Activated T-helper 1 cell treated with anti-CD3 and anti-CD28 coated beads, Interleukin-2, amount 50 U/mL, for 16 hours (primary cell): Measurements from ENCODE around the gene NMUR1.
"Not testable (repeated sequence)": the region's sequence is repeated elsewhere in the genome, so short reads cannot be mapped to it uniquely, and the experiment has no call there.

Experiments used
- DNase-seq, 2 donors: peaks; one replicate each; pipeline ENCODE4 v3.0.0-alpha.2; 2020; ENCODE audit warnings: low read depth in 1 of 2, low spot score in 1 of 2

NMUR1 gene

DNA sequence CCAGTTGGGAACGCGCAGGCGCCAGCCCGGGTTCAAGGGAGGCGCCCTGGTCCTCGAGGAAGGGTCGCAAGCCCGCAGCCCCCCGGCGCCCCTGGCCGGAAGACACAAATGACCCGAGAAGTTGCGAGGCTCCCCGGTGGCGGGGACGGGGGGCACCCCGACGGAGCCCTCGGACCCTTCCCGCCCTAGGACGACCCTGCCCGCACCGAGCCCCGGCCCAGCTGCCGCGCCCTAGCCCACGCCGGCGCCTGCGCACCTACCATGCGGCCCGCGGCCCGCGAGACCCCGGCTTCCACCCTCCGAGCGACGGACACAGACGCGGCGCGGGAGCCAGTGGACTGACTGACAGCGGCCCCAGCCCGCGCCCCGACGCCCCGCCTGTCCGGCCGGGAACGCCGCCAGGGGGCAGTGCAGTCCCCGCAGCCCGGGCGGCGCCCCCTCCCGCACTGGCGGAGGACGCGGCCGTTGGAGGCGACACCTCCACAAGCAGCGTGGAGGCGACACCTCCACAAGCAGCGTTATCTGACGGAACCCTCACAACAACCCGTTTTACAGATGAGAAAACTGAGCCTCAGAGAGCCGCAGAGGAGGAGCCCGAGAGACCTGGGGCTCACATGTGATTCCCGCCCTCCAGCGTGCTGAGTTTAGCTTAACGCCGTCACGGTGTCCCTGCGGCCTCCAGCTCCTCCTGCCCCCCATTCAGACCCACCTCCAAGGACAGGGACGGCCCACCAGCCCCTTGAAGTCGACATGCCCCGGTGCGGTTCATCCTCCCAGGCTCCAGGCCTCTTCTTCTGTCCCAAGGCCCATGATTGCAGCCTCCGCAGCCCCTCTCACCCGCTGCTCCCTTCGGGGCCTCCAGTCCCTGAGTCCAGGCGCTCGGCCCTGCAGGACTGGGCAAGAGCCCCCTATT is at the start of gene NMUR1:
Gene NMUR1, minus strand, starts transcription at position 347 of the 913 bp plus-strand sequence. Its CDS starts 84 bp downstream, at position 263.
- peak; percentile 46 to 63 for DNase-seq

DNA sequence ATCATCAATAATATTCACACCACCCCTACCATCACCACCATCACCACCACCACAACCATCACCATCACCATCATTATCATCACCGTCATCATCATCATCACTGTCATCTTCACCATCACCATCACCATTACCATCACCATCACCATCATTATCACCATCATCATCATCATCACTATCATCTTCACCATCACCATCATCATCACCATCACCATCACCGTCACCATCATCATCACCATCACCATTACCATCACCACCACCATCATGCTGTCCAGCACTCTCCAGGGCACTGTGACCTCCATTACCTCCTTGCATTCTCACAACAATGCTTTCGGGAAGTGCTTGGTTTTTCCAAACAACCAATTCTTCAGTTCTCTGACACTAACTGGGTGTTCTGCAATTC is 49.3 kb upstream of the NMUR1 start:
- no peak for DNase-seq

DNA sequence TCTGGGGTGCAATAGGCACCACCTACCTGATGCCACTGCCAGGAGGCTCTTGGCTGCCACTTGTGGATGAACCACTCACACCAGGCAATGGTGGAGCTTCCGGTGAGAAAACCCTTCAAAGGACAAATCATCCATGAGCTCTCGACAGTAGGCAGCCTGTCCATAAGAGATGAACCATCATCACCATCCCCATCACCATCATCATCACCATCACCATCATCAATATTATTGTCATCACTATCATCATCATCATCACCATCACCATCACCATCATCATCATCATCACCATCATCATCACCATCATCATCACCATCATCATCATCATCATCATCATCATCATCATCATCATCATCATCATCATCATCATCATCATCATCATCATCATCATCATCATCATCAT is 48.4 kb upstream of the NMUR1 start:
- not testable (repeated sequence) for DNase-seq

DNA sequence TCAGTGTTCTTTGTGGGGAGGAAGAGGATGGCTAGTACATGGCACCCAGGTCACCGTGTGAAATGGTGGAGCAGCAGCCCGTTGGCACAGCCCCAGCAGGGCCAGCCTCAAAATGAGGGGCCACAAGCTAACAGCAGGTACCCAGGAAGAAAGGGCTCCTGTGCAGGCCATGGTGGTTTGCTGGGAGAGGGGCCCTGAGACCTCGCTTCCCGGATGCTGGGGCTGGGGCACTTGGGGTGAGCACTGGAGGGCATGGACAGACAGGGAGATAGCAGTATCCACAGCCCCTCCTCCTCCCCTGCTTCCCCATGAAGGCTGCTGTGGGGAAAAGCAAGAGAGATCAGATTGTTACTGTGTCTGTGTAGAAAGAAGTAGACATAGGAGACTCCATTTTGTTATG is 46.2 kb upstream of the NMUR1 start:
- DNase-seq = no peak

GRCh38 chr2:231575612-231576256 is 45.5 kb upstream of the NMUR1 start:
- DNase-seq = no peak

GRCh38 chr2:231573698-231574421 is 43.6 kb upstream of the NMUR1 start:
- DNase-seq = no peak

- no peak for DNase-seq
These were observed 42.9 kb upstream of the NMUR1 start for GRCh38 chr2:231573096-231573495.

DNA sequence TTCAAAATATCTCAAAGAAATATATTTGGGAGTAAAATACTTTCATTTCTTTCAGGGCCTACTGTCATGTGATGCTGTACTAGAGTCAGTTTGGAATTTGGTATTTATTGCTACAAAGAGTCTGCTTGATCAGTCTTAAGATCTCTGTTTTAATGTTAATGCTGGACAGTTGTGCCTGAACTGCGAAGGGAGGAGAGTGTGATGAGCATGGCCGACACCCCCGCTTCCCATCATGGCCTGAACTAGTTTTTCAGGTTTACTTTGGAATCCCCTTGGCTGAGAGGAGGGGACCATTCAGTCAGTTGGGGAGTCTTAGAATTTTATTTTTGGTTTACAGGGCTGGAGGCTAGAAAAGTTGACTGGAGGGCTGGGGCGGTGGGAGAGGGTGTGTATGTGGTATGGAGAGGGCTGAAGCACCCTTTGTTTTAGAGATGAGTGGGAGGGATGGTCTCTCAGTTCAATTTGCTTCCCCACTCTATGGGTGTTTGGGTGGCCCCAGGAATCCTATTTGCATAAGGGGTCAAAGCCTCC is 41.5 kb upstream of the NMUR1 start:
- no peak for DNase-seq

- not testable (repeated sequence) for DNase-seq
These were observed 40.7 kb upstream of the NMUR1 start for GRCh38 chr2:231570915-231571314.

GRCh38 chr2:231568785-231569435 is 38.7 kb upstream of the NMUR1 start:
- no peak for DNase-seq

DNA sequence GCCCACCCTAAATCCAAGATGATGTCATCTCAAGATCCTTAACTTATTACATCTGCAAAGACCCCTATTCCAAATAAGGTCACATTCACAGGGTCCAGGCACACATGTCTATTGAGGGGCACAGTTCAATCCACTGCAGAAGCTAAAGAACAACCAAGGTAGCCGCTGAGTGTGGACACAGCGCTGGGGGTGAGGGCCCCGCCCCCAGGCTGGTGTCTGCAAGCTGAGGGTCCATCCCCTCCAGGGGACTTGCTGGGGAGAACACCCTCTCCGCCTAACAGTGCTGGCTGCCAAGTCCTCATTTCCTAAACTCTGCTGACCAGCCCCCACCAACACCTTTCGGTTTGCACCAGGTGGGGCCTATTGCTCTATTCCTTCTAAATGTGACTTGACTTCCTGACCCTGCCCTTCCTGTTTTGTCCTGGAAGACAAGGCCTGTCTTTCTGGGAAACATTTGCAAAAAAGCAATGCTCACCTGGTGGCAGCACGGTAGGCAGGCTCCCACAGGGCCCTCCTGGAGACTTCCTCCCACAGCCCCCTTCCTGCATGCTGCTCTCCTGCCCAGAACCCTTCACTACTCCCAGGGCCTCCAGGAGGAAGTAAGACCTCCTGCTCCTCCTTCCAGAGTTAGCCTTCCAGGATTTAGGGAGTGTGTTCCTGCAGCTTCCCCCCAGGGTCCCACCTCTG is 38.0 kb upstream of the NMUR1 start:
- DNase-seq = no peak

DNA sequence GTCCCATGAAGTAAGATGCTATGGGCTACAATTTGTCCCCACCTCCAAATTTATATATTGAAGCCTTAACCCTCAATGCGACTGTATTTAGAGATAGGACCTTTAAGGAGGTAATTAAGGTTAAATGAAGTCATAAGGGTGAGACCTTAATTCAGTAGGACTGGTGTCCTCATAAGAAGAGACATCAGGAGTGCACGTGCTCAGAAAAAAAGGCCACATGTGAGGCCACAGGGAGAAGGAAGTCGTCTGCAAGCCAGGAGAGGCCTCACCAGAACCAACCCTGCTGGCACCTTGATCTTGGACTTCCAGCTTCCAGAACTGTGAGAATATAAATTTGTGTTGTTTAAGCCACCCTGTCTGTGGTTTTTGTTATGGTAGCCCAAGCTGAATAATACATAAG is 36.9 kb upstream of the NMUR1 start:
- DNase-seq = no peak

- no peak for DNase-seq
These were observed 35.8 kb upstream of the NMUR1 start for GRCh38 chr2:231565887-231566594.

- DNase-seq = no peak
These were observed 33.2 kb upstream of the NMUR1 start for GRCh38 chr2:231563378-231563961.

DNA sequence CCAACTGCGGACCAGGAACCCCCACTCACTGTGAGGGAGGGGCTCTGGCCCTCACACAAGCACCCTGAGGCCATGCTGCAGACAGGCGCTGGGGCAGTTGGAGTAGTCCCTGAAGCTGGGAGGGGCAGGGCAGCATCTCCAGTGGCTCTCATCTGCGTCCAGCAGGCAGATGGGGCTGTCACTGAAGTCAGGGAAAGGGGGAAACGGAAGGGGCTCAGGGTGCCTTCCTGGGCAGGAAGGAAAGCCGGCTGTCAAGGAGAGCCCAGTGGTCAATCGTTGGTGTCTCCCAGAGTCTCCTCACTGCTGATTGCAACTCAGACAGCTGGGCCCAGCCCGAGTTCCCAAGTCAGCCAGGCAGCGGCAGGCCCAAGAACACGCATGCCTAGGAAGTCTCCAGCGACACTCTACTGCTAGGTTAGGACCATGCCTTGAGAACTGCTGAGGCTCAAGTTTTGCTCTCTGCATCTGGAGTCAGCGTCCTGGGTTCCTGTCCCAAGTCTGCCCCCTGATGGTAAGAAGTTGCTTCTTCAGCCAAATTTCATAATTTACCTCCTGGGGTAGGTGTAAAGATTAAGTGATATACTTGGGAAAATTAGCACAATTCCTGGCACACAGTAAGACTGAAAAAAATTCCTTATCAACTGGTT is 27.4 kb upstream of the NMUR1 start:
- peak; percentile 13 to 32 for DNase-seq

GRCh38 chr2:231556981-231557380 is 26.7 kb upstream of the NMUR1 start:
- no peak for DNase-seq

- DNase-seq = not testable (repeated sequence)
These were observed 26.3 kb upstream of the NMUR1 start for GRCh38 chr2:231556496-231556895.

DNA sequence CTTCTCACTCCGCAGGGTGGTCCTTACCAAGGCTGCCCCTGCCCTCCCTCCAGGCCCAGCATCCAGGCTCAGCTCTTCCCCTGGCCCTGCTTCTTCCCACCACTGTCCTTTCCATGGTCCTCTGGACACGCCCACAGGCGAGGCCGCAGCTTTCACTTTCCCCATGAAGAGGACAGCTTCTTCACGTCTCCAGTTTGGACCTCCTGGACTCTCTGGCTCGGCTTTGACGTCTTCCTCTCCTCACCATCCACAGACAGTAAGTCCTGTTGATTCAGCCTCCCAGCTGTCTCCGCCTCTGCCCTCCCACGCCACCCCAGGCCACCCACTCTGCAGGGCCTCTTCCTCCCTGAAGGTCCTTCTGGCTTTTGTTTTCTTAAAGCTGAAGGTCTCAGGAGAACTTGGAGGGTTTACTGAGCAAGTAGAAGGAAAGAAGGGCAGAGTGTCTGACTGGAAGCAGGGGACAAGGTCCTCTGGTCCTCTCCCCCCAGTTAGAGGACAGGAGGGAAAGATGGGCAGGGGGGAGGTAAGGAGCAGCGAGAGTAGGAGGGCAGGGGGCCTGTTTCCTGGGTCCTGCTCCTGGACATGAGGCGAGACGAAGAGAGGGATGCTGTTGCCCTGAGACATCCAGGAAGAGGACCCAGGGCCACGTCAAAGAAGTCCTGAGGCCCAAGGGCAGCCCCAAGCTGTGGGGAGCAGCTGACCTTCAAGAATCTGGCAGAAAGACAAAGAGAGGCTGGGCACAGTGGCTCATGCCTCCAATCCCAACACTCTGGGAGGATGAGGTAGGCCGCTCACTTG is 24.7 kb upstream of the NMUR1 start:
- DNase-seq = no peak
